HepG2 (cell line): Measurements from ENCODE around the gene APOC3. TPM values are rescaled to one million over a fixed set of nuclear protein-coding genes. Genes with fewer than 3 reads are reported as not detected.

Source experiments
- ATAC-seq: fragments of 200-7000 bp; cut with Tn5 transposase; 3 replicates; pipeline ENCODE4 v1.9.1; 2020; ENCODE audit warnings: mild to moderate bottlenecking, moderate library complexity
- BruUV-seq: library from RNA; stranded (reverse); fragments of 400-500 nt; replicated peaks from 2 replicates; lab custom pipeline; 2021; lab: Mats Ljungman, UMichigan
- CTCF ChIA-PET: fragments of 300-600 bp; formaldehyde crosslinking; extraction: SDS; loops from one replicate; lab custom pipeline; 2021; ENCODE audit warnings: low total read pairs, inconsistent platforms, low intra/inter-chr PET ratio; lab: Yijun Ruan, JAX
- POLR2A ChIA-PET: fragments of 350-600 bp; sonication (Branson Sonifier 250); formaldehyde crosslinking; loops from one replicate; lab custom pipeline; 2020; ENCODE audit warnings: antibody characterized with exemption, inconsistent platforms; lab: Yijun Ruan, JAX
- DNase-seq: peaks from one replicate; pipeline ENCODE4 v3.0.0-alpha.2; 2015; ENCODE audit warnings: low spot score
- FAIRE-seq: peaks from 3 replicates; lab custom pipeline; 2011; peaks lifted over from hg19 to GRCh38; lab: Jason Lieb, UNC
- H2AFZ ChIP-seq: one replicate; pipeline ENCODE4 v1.6.1; 2011; ENCODE audit warnings: low read length, inconsistent platforms
- H3K27ac ChIP-seq: fragments of 300-600 bp; 3 replicates; pipeline ENCODE4 v1.8.0; 2011; ENCODE audit warnings: mixed run types, mild to moderate bottlenecking, mixed read lengths, low read length, inconsistent platforms; ENCODE audit not compliant: insufficient read depth; ENCODE audit errors: extremely low read length
- H3K27me3 ChIP-seq, 2 experiments: fragments of 200-600 bp in 1 of 2; 2 replicates in 1 of 2; 3 replicates in 1 of 2; pipeline versions ENCODE4 v1.6.0 to v1.8.0; 2011; ENCODE audit warnings: low read length in 2 of 2, mild to moderate bottlenecking in 2 of 2, moderate library complexity in 2 of 2, inconsistent platforms in 1 of 2; ENCODE audit not compliant: insufficient read depth in 2 of 2, control insufficient read depth in 1 of 2
- H3K36me3 ChIP-seq, 2 experiments: fragments of 200-600 bp in 1 of 2; replicated peaks in 1 of 2; 2 replicates in 1 of 2; 3 replicates in 1 of 2; pipeline versions ENCODE4 v1.5.1 to v1.8.0; 2011; ENCODE audit warnings: low read length in 2 of 2, inconsistent platforms in 1 of 2; ENCODE audit not compliant: insufficient read depth in 2 of 2, control insufficient read depth in 1 of 2
- H3K4me1 ChIP-seq: 2 replicates; pipeline ENCODE4 v1.5.1; 2012; ENCODE audit warnings: low read length, inconsistent platforms; ENCODE audit not compliant: insufficient read depth
- H3K4me2 ChIP-seq: 2 replicates; pipeline ENCODE4 v1.6.0; 2011; ENCODE audit warnings: low read depth, low read length, inconsistent platforms
- H3K4me3 ChIP-seq, 3 experiments: fragments of 200-600 bp in 1 of 3; sonication (generic), shearing (Covaris generic) in 1 of 3; replicated peaks in 1 of 3; 2 replicates each; pipeline ENCODE4 v1.5.1; 2011 to 2016; ENCODE audit warnings: low read length in 3 of 3, inconsistent platforms in 2 of 3, low read depth in 2 of 3, mild to moderate bottlenecking in 2 of 3, control low read depth in 1 of 3, mixed read lengths in 1 of 3; ENCODE audit not compliant: insufficient read depth in 1 of 3
- H3K79me2 ChIP-seq: one replicate; pipeline ENCODE4 v1.6.1; 2011; ENCODE audit warnings: low read length, inconsistent platforms; ENCODE audit not compliant: insufficient read depth
- H3K9ac ChIP-seq: 2 replicates; pipeline ENCODE4 v1.6.0; 2011; ENCODE audit warnings: mild to moderate bottlenecking, low read depth, low read length, inconsistent platforms; ENCODE audit not compliant: insufficient read depth
- H3K9me3 ChIP-seq: 2 replicates; pipeline ENCODE4 v1.5.1; 2012; ENCODE audit warnings: mild to moderate bottlenecking, low read length
- H4K20me1 ChIP-seq: 2 replicates; pipeline ENCODE4 v1.6.0; 2011; ENCODE audit warnings: inconsistent platforms, mild to moderate bottlenecking, low read length, moderate library complexity; ENCODE audit not compliant: insufficient read depth
- EEA1 ChIP-seq: sonication (generic); formaldehyde crosslinking; IDR thresholded peaks from 2 replicates; pipeline ENCODE4 v1.5.1; 2020; ENCODE audit warnings: mild to moderate bottlenecking, missing genetic modification reagents, borderline replicate concordance
- JUND ChIP-seq: sonication (generic); formaldehyde crosslinking; IDR thresholded peaks from 2 replicates; pipeline ENCODE4 v1.8.0; 2022; ENCODE audit warnings: mild to moderate bottlenecking, missing genetic modification reagents
- SYNCRIP ChIP-seq: fragments of 200-400 bp; formaldehyde crosslinking; IDR thresholded peaks from 2 replicates; pipeline ENCODE4 v1.6.1; 2018; ENCODE audit warnings: mild to moderate bottlenecking, low read depth, low read length; ENCODE audit not compliant: insufficient read depth
- ZNF121 ChIP-seq: sonication (generic); formaldehyde crosslinking; IDR thresholded peaks from 2 replicates; pipeline ENCODE4 v1.5.0; 2020; ENCODE audit warnings: mild to moderate bottlenecking, missing genetic modification reagents
- WGBS: methylation state at CpG from one replicate; pipeline ENCODE4 v1.1.6; 2017; ENCODE audit warnings: low lambda C conversion rate; 5-methylcytosine and 5-hydroxymethylcytosine counted together
- in situ Hi-C: cut with HindIII; loops from 2 replicates; pipeline ENCODE4 v1.10.0; 2017; ENCODE audit warnings: low pct_unique_long_range_greater_than_20kb; ENCODE audit not compliant: extremely low pct_ligation_motif_present
- intact Hi-C: fragments of 100-400 bp; cut with micrococcal nuclease; formaldehyde crosslinking; loops from one replicate; pipeline ENCODE4 v1.10.0; 2022; ENCODE audit not compliant: unreplicated experiment
- polyA plus RNA-seq, 8 experiments: library from polyadenylated mRNA; depleted of rRNA in 3 of 8; stranded (reverse) in 7 of 8; unstranded in 1 of 8; fragments of >200 nt; fragmentation: Illumina TruSeq in 4 of 8; extraction: Trizol in 4 of 8; gene quantifications; 2 replicates each; pipeline versions ENCODE4 v1.2.1 to v1.2.3, GENCODE V29; 2011 to 2016; ENCODE audit warnings: low read depth in 4 of 8, missing spikeins in 1 of 8, mixed read lengths in 1 of 8; ENCODE audit not compliant: insufficient read depth in 1 of 8
- total RNA-seq, 5 experiments: library from RNA; depleted of rRNA; stranded (reverse); fragments of >200 nt; fragmentation: Illumina TruSeq; extraction: Trizol; gene quantifications; 2 replicates each; pipeline ENCODE4 v1.2.3, GENCODE V29; 2016; ENCODE audit warnings: low read depth in 1 of 5
- TF ChIP-seq, protein P1 (sequence below): sonication (generic); formaldehyde crosslinking; IDR thresholded peaks from 2 replicates; pipeline ENCODE4 v1.9.0; 2021; ENCODE audit warnings: missing genetic modification reagents, borderline replicate concordance
- TF ChIP-seq, protein P2 (sequence below): sonication (generic); formaldehyde crosslinking; IDR thresholded peaks from 2 replicates; pipeline ENCODE4 v1.4.0; 2020; ENCODE audit warnings: mild to moderate bottlenecking, missing genetic modification reagents

Gene APOC3
- total and polyA plus RNA-seq, 2 of the 13 experiments (the other 11 are each of a cell fraction or from before 2014, with no cell fraction given), result 314 to 687 TPM

GRCh38 chr11:116842117-116842516, 12.4 kb downstream of the APOC3 start:
- Histone ChIP-seq H3K4me3 (no peak overlapping the region), H2AFZ (no peak overlapping the region), H3K4me2 (no peak overlapping the region), H3K36me3 (peaks cover 9 to 24% of the 10 kb centered on the region in 2 experiments), H4K20me1 (no peaks in the 10 kb centered on the region), H3K9me3 (no peaks in the 10 kb centered on the region), H3K4me1 (peaks cover 64% of the 10 kb centered on the region), H3K27me3 (no peaks in the 10 kb centered on the region), H3K27ac (no peak overlapping the region), H3K9ac (no peak overlapping the region), H3K79me2 (peaks cover 4% of the 10 kb centered on the region)
- TF ChIP-seq SYNCRIP (no peak), JUND (CRISPR knock-in tag) (no peak), ZNF121 (CRISPR knock-in tag) (peak; percentile 84), EEA1 (CRISPR knock-in tag) (no peak)
- TF ChIP-seq, protein P1, sequence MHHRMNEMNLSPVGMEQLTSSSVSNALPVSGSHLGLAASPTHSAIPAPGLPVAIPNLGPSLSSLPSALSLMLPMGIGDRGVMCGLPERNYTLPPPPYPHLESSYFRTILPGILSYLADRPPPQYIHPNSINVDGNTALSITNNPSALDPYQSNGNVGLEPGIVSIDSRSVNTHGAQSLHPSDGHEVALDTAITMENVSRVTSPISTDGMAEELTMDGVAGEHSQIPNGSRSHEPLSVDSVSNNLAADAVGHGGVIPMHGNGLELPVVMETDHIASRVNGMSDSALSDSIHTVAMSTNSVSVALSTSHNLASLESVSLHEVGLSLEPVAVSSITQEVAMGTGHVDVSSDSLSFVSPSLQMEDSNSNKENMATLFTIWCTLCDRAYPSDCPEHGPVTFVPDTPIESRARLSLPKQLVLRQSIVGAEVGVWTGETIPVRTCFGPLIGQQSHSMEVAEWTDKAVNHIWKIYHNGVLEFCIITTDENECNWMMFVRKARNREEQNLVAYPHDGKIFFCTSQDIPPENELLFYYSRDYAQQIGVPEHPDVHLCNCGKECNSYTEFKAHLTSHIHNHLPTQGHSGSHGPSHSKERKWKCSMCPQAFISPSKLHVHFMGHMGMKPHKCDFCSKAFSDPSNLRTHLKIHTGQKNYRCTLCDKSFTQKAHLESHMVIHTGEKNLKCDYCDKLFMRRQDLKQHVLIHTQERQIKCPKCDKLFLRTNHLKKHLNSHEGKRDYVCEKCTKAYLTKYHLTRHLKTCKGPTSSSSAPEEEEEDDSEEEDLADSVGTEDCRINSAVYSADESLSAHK (CRISPR knock-in tag), result no peak
- TF ChIP-seq, protein P2, sequence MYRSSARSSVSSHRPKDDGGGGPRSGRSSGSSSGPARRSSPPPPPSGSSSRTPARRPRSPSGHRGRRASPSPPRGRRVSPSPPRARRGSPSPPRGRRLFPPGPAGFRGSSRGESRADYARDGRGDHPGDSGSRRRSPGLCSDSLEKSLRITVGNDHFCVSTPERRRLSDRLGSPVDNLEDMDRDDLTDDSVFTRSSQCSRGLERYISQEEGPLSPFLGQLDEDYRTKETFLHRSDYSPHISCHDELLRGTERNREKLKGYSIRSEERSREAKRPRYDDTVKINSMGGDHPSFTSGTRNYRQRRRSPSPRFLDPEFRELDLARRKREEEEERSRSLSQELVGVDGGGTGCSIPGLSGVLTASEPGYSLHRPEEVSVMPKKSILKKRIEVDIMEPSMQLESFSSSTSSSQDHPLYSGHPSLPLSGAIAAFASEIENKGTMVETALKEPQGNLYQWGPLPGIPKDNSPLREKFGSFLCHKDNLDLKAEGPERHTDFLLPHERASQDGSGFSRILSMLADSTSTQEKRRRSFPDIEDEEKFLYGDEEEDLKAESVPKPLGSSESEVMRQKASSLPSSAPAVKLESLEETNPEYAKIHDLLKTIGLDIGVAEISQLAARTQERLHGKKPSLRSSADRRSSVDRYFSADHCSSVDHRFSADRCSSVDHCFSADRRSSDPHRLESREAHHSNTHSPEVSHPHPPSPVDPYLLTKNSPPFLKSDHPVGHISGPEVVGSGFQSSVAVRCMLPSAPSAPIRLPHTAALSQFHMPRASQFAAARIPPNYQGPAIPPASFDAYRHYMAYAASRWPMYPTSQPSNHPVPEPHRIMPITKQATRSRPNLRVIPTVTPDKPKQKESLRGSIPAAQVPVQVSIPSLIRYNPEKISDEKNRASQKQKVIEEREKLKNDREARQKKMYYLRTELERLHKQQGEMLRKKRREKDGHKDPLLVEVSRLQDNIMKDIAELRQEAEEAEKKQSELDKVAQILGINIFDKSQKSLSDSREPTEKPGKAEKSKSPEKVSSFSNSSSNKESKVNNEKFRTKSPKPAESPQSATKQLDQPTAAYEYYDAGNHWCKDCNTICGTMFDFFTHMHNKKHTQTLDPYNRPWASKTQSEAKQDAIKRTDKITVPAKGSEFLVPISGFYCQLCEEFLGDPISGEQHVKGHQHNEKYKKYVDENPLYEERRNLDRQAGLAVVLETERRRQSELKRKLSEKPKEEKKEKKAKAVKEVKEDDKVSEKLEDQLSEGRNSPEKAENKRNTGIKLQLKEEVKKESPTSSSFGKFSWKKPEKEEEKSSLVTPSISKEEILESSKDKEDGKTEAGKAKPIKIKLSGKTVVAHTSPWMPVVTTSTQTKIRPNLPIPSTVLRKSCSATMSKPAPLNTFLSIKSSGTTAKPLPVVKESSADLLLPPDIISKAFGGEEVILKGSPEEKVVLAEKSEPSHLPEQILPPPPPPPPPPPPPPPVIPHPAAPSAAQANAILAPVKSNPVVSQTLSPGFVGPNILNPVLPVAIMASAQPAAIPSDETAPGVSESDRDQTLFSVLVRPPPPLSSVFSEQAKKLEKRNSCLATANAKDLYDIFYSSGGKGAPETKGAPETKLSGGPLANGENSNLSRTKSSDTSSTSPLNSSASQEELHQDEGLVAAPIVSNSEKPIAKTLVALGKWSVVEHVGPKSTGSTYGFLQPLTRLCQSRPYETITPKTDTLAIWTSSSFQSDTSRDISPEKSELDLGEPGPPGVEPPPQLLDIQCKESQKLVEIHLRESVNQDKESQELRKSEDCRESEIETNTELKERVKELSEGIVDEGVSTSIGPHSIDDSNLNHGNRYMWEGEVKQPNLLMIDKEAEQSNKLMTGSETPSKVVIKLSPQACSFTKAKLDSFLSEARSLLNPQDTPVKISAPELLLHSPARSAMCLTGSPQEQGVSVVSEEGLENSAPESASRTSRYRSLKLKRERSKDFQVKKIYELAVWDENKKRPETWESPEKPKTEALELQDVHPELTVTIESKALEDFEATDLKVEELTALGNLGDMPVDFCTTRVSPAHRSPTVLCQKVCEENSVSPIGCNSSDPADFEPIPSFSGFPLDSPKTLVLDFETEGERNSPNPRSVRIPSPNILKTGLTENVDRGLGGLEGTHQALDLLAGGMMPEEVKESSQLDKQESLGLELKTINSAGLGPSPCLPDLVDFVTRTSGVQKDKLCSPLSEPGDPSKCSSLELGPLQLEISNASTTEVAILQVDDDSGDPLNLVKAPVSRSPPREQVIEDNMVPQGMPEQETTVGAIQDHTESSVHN (CRISPR knock-in tag), result no peak
- WGBS, result 92% methylated on average over 4 of the region's 4 CpGs
- DNase-seq (no peak), FAIRE-seq (no peak), ATAC-seq (no peak)
- no TSS peak for BruUV-seq
- intact Hi-C loops, result no loop called here
- in situ Hi-C loops, result no loop called here
- CTCF ChIA-PET, result no interaction called here
- POLR2A ChIA-PET, result interaction anchor here (0.7 to 11.5 kb wide), 3 partner anchors 16 to 218 kb away, joined by 5 to 361 read pairs (median 5); partner anchors contain the start of genes APOA4 and APOC3
